ENCODE measurements around the gene P2RY2.

DNA sequence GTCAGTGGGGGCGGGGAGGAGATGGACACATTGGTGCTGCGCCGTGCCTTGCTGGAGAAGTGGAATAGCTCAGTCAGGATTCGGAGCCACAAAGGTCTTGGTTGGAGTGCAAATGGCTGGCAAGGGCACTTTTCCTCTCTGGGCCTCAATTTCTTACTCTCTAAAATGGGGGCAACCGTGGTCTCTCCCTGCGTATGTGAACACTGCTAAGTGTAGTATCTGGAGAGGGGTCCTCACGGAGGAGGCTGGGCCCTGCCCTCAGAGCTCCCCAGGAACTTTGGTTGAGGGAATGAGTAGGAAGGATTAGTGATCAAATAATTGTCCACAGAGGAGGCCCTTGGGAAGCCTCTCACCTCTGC, 54.6 kb downstream of the P2RY2 start:
- TF ChIP-seq FOSL1 (IDR thresholded peaks at IDR 0.05; ENCODE audit: insufficient read depth, low read depth, low read length), result no peak
- TF ChIP-seq ZNF274 (IDR thresholded peaks at IDR 0.05; ENCODE audit: borderline replicate concordance, extremely low read depth, low read length), result no peak
- TF ChIP-seq EZH2 (IDR thresholded peaks at IDR 0.05; ENCODE audit: low read depth, low read length, severe bottlenecking), result no peak
- TF ChIP-seq, protein P1, sequence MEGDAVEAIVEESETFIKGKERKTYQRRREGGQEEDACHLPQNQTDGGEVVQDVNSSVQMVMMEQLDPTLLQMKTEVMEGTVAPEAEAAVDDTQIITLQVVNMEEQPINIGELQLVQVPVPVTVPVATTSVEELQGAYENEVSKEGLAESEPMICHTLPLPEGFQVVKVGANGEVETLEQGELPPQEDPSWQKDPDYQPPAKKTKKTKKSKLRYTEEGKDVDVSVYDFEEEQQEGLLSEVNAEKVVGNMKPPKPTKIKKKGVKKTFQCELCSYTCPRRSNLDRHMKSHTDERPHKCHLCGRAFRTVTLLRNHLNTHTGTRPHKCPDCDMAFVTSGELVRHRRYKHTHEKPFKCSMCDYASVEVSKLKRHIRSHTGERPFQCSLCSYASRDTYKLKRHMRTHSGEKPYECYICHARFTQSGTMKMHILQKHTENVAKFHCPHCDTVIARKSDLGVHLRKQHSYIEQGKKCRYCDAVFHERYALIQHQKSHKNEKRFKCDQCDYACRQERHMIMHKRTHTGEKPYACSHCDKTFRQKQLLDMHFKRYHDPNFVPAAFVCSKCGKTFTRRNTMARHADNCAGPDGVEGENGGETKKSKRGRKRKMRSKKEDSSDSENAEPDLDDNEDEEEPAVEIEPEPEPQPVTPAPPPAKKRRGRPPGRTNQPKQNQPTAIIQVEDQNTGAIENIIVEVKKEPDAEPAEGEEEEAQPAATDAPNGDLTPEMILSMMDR (IDR thresholded peaks at IDR 0.05; ENCODE audit: control extremely low read depth in 1 of 3, insufficient read depth in 1 of 3, low read depth in 1 of 3, low read length in 3 of 3), result no peak
- TF ChIP-seq, protein P2, sequence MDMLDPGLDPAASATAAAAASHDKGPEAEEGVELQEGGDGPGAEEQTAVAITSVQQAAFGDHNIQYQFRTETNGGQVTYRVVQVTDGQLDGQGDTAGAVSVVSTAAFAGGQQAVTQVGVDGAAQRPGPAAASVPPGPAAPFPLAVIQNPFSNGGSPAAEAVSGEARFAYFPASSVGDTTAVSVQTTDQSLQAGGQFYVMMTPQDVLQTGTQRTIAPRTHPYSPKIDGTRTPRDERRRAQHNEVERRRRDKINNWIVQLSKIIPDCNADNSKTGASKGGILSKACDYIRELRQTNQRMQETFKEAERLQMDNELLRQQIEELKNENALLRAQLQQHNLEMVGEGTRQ (IDR thresholded peaks at IDR 0.05; ENCODE audit: low read length), result no peak
- TF ChIP-seq SP1 (IDR thresholded peaks at IDR 0.05; ENCODE audit: low read depth, low read length), result no peak
- TF ChIP-seq POLR2AphosphoS5 (IDR thresholded peaks at IDR 0.05; ENCODE audit: low read depth, low read length), result no peak
- TF ChIP-seq POLR2A (IDR thresholded peaks at IDR 0.05; ENCODE audit: control extremely low read depth in 1 of 2, low read depth in 2 of 2, low read length in 2 of 2), result no peak
- no peak for TF ChIP-seq TAF1 (IDR thresholded peaks at IDR 0.05; ENCODE audit: low read depth, low read length)
- no peak for TF ChIP-seq BACH1 (IDR thresholded peaks at IDR 0.05; ENCODE audit: low read length)
